Stomach (tissue), 9 donors: ENCODE data around the gene MIF4GD. TPM values are rescaled to one million over a fixed set of nuclear protein-coding genes. Genes with fewer than 3 reads are reported as not detected.
"Not testable (repeated sequence)": the region's sequence is repeated elsewhere in the genome, so short reads cannot be mapped to it uniquely, and the experiment has no call there.

Source experiments
- DNase-seq, 2 donors: peaks; one replicate each; pipeline versions ENCODE4 v3.0.0 to v3.0.0-alpha.2; 2013 to 2019
- H3K27ac ChIP-seq, 5 donors: fragments of 200-600 bp in 4 of 5; sonication (generic) in 4 of 5; one replicate each; pipeline ENCODE4 v1.5.1; 2013 to 2019; ENCODE audit warnings: mild to moderate bottlenecking in 1 of 5, moderate library complexity in 1 of 5
- H3K27me3 ChIP-seq, 3 donors: fragments of 200-600 bp; sonication (generic); one replicate each; pipeline ENCODE4 v1.5.1; 2017 to 2019; ENCODE audit warnings: mixed run types in 1 of 3
- H3K36me3 ChIP-seq, 4 donors: fragments of 200-600 bp; sonication (generic); 1 replicate in 3 of 4; 2 replicates in 1 of 4; pipeline ENCODE4 v1.5.1; 2016 to 2019
- H3K4me1 ChIP-seq, 4 donors: fragments of 200-600 bp; sonication (generic); one replicate each; pipeline ENCODE4 v1.5.1; 2016 to 2019
- H3K4me3 ChIP-seq, 4 donors: fragments of 200-600 bp; sonication (generic) in 3 of 4; one replicate each; pipeline ENCODE4 v1.5.1; 2016 to 2019; ENCODE audit warnings: mild to moderate bottlenecking in 1 of 4
- H3K9me3 ChIP-seq, 4 donors: fragments of 200-600 bp; sonication (generic); one replicate each; pipeline ENCODE4 v1.5.1; 2016 to 2019
- CTCF ChIP-seq, 7 experiments: fragments of 450-650 bp in 4 of 7; fragments of 200-600 bp in 3 of 7; sonication (generic) in 3 of 7; IDR thresholded peaks; one replicate each; pipeline ENCODE4 v1.5.1; 2016 to 2019; ENCODE audit warnings: antibody characterized with exemption in 7 of 7, control low read depth in 2 of 7, mild to moderate bottlenecking in 1 of 7
- EP300 ChIP-seq: sonication (generic); formaldehyde crosslinking; IDR thresholded peaks from one replicate; pipeline ENCODE4 v1.6.1; 2017; ENCODE audit warnings: antibody characterized with exemption
- POLR2A ChIP-seq, 4 donors: fragments of 450-650 bp; IDR thresholded peaks; one replicate each; pipeline ENCODE4 v1.6.1; 2016; ENCODE audit warnings: antibody characterized with exemption in 4 of 4, control low read depth in 2 of 4, mild to moderate bottlenecking in 1 of 4, moderate library complexity in 1 of 4
- POLR2AphosphoS5 ChIP-seq, 3 donors: sonication (generic); formaldehyde crosslinking; IDR thresholded peaks; one replicate each; pipeline ENCODE4 v1.6.1; 2016; ENCODE audit warnings: antibody characterized with exemption in 3 of 3
- WGBS, 5 donors: extraction: QIAGEN DNeasy Blood & Tissue Kit in 3 of 5; methylation state at CpG; one replicate each; pipeline versions ENCODE4 v1.1.5 to v1.1.7; 2013 to 2018; 5-methylcytosine and 5-hydroxymethylcytosine counted together
- intact Hi-C: fragments of 100-400 bp; cut with DNase I; formaldehyde crosslinking; loops from one replicate; pipeline ENCODE4 v1.15.1; 2023; ENCODE audit warnings: low total_unique reads
- polyA plus RNA-seq, 3 donors: library from polyadenylated mRNA; stranded (reverse); fragments of 200-250 nt; gene quantifications; one replicate each; pipeline ENCODE4 v1.2.3, GENCODE V29; 2013
- total RNA-seq, 5 donors: library from RNA; depleted of rRNA; stranded (reverse); fragments of >200 nt; gene quantifications; one replicate each; pipeline versions ENCODE4 v1.1.0 to v1.2.3, GENCODE V29; 2014 to 2016
- donor health status: healthy with polysubstance abuse.
- donor health status: Bipolar disorder and iron deficiency.
- donor health status: healthy.

The MIF4GD gene
- total and polyA plus RNA-seq, 8 donors, result 3.5 to 14.7 (median 11.9) TPM

- H3K27ac ChIP-seq, result no peak overlapping the region
- no peaks in the 10 kb centered on the region for H3K36me3 ChIP-seq
- peaks cover 0 to 10% (median 0%) of the 10 kb centered on the region in 4 donors for H3K4me1 ChIP-seq
- H3K4me3 ChIP-seq, result no peak overlapping the region
- DNase-seq, result no peak
- WGBS, 5 donors, result 69 to 78% (median 74%) methylated on average over 7 of the region's 7 CpGs
- TF ChIP-seq EP300 (no peak), POLR2AphosphoS5 (IDR thresholded peaks at IDR 0.05) (no peak), POLR2A (IDR thresholded peaks at IDR 0.05) (no peak), CTCF (IDR thresholded peaks at IDR 0.05) (no peak)
- H3K27me3 ChIP-seq, result no peaks in the 10 kb centered on the region
- H3K9me3 ChIP-seq, result no peaks in the 10 kb centered on the region
- intact Hi-C loops, result no loop called here
Observed at GRCh38 chr17:75300280-75300679, 29.2 kb upstream of the MIF4GD start.

GRCh38 chr17:75295201-75296158 is 24.4 kb upstream of the MIF4GD start:
- H3K27ac ChIP-seq, result peak overlapping the region; percentile 36 to 82 (median 56)
- intact Hi-C loops, result no loop called here
- H3K9me3 ChIP-seq, result no peaks in the 10 kb centered on the region
- 72 to 85% (median 76%) methylated on average over 8 of the region's 8 CpGs for WGBS, 5 donors
- peaks cover 0 to 13% (median under 1%) of the 10 kb centered on the region in 4 donors for H3K4me1 ChIP-seq
- TF ChIP-seq EP300 (no peak), POLR2AphosphoS5 (IDR thresholded peaks at IDR 0.05) (peak in 1 of 3 donors; percentile 25)
- no peak for DNase-seq
- H3K4me3 ChIP-seq, result no peak overlapping the region
- H3K27me3 ChIP-seq, result no peaks in the 10 kb centered on the region
- no peaks in the 10 kb centered on the region for H3K36me3 ChIP-seq

GRCh38 chr17:75292810-75293448 is 21.9 kb upstream of the MIF4GD start:
- 70 to 79% (median 77%) methylated on average over 16 of the region's 16 CpGs for WGBS, 5 donors
- H3K9me3 ChIP-seq, DNase-seq, H3K27me3 ChIP-seq, H3K36me3 ChIP-seq, intact Hi-C loops, H3K4me3 ChIP-seq: not testable (repeated sequence)
- peaks cover 4 to 28% (median 13%) of the 10 kb centered on the region in 4 donors for H3K4me1 ChIP-seq
- H3K27ac ChIP-seq, result peak overlapping the region in 1 of 5 donors; percentile 46

- no peaks in the 10 kb centered on the region for H3K27me3 ChIP-seq
Observed at GRCh38 chr17:75289832-75290337, 18.9 kb upstream of the MIF4GD start.

More at GRCh38 chr17:75289832-75290337, 18.9 kb upstream of the MIF4GD start:
- H3K4me1 ChIP-seq, result peaks cover 4 to 27% (median 17%) of the 10 kb centered on the region in 4 donors
- peak overlapping the region; percentile 87 to 97 (median 95) for H3K27ac ChIP-seq
- H3K9me3 ChIP-seq, result no peaks in the 10 kb centered on the region
- H3K36me3 ChIP-seq, result peaks cover 0 to 18% (median 15%) of the 10 kb centered on the region in 4 donors
- intact Hi-C loops, result no loop called here
- TF ChIP-seq POLR2A (IDR thresholded peaks at IDR 0.05), result no peak
- no peak for TF ChIP-seq POLR2AphosphoS5 (IDR thresholded peaks at IDR 0.05)
- TF ChIP-seq CTCF (IDR thresholded peaks at IDR 0.05), result peak in 1 of 7 experiments; percentile 8
- H3K4me3 ChIP-seq, result peak overlapping the region; percentile 61 to 82 (median 73)
- 2 to 14% (median 6%) methylated on average over 26 of the region's 26 CpGs for WGBS, 5 donors
- peak; percentile 67 to 84 for DNase-seq
